ENCODE results near the gene EMC7. TPM values are rescaled to one million over a fixed set of nuclear protein-coding genes. Genes with fewer than 3 reads are reported as not detected.

The EMC7 gene
- total and polyA plus RNA-seq, 2 of the 4 experiments (the other 2 are of a cell fraction), result 46.6 to 76.4 TPM

DNA sequence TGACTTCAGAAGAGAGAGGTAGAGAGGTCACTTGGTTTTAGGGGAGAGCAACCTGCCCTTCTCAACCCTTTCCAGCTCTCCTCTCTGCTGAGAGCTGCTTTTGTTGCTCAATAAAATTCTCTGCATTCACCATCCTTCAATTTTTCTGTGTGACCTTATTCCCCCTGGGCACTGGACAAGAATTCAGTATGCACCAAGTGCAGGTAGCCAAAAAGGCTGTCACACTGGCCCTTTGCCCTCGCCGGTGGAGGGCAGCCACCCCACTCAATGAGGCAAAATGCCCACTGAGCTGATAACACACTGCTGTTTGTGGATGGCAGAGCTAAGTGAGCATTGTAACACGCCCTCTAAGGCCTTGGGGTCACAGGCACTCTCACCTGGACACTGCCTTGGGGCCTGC is 13.1 kb upstream of the EMC7 start:
- H3K56ac ChIP-seq (ENCODE audit: extremely low read depth, insufficient read depth, low read length), result no peak overlapping the region; the same call in 1 of the 2 replicates
- DNase-seq (no peak), ATAC-seq (ENCODE audit: low read depth) (no peak)
- no peaks in the 10 kb centered on the region for H3K9me1 ChIP-seq (ENCODE audit: insufficient read depth, low read length)
- no peak overlapping the region for H4K91ac ChIP-seq (ENCODE audit: insufficient read depth, low read depth, low read length)
- no peak overlapping the region for H3K27ac ChIP-seq (ENCODE audit: insufficient read depth, low read length)
- H3K9ac ChIP-seq (ENCODE audit: low read depth, low read length), result no peak overlapping the region
- no peak overlapping the region for H3K18ac ChIP-seq (ENCODE audit: low read depth, low read length)
- H3K27me3 ChIP-seq (ENCODE audit: control insufficient read depth, insufficient read depth, low read length), result no peaks in the 10 kb centered on the region
- no peak overlapping the region for H4K8ac ChIP-seq (ENCODE audit: low read depth in 2 of 2, low read length in 2 of 2)
- H2AK5ac ChIP-seq (ENCODE audit: low read depth, low read length), result no peak overlapping the region
- POLR2A ChIA-PET (ENCODE audit: unreplicated experiment), result no interaction called here
- no peaks in the 10 kb centered on the region for H3K36me3 ChIP-seq (ENCODE audit: control insufficient read depth, insufficient read depth, low read length)
- no peak overlapping the region for H2AK9ac ChIP-seq (replicated peaks; ENCODE audit: low read depth, low read length, poor library complexity)
- 93% methylated on average over 2 of the region's 3 CpGs; no CpG with 5 or more reads in 1 of the 2 experiments for WGBS, 2 experiments (ENCODE audit: extremely low coverage in 2 of 2, insufficient read length in 1 of 2)
- no peaks in the 10 kb centered on the region; the same call in 1 of the 2 replicates for H3K4me1 ChIP-seq (ENCODE audit: control insufficient read depth, insufficient read depth, low read length)
- BruUV-seq (replicated peaks), result no TSS peak
- CTCF ChIA-PET, result no interaction called here
- H2BK20ac ChIP-seq (ENCODE audit: low read depth, low read length), result no peak overlapping the region
- no peaks in the 10 kb centered on the region for H3K79me1 ChIP-seq (ENCODE audit: low read depth in 1 of 2, low read length in 2 of 2)
- no peak overlapping the region for H2BK120ac ChIP-seq (ENCODE audit: low read depth, low read length)
- H3K4me3 ChIP-seq (ENCODE audit: insufficient read depth, low read depth, low read length), result no peak overlapping the region
- no peaks in the 10 kb centered on the region for H4K20me1 ChIP-seq (ENCODE audit: insufficient read depth, low read length)
- H3K9me3 ChIP-seq (ENCODE audit: control insufficient read depth, insufficient read depth, low read length), result no peaks in the 10 kb centered on the region
- in situ Hi-C loops (cut with MboI; ENCODE audit: low sequenced_read_pairs) (loop anchor here (25.0 kb wide), 1 partner anchor 473 kb away; the partner anchor contains the start of gene GOLGA8B), intact Hi-C loops (cut with micrococcal nuclease) (no loop called here), dilution Hi-C loops (cut with HindIII; ENCODE audit: low sequenced_read_pairs, unreplicated experiment) (no loop called here)
- no peak overlapping the region for H4K5ac ChIP-seq (ENCODE audit: low read depth, low read length)
- no peak overlapping the region for H2AFZ ChIP-seq (replicated peaks; ENCODE audit: low read length, poor library complexity)
- H3K4me2 ChIP-seq (ENCODE audit: low read depth, low read length), result no peak overlapping the region
- TF ChIP-seq RFX5 (IDR thresholded peaks at IDR 0.05; ENCODE audit: low read depth, low read length), result no peak
- TF ChIP-seq POLR2A (IDR thresholded peaks at IDR 0.05; ENCODE audit: low read depth, low read length), result no peak
- TF ChIP-seq RCOR1 (IDR thresholded peaks at IDR 0.05; ENCODE audit: insufficient replicate concordance, low read length), result no peak
- no peak for TF ChIP-seq NFE2L2 (IDR thresholded peaks at IDR 0.05; ENCODE audit: low read depth, low read length)
- H2BK5ac ChIP-seq (ENCODE audit: low read depth, low read length, poor library complexity, severe bottlenecking), result no peak overlapping the region
- H3K14ac ChIP-seq (replicated peaks; ENCODE audit: low read depth, low read length), result no peak overlapping the region
- H3K4ac ChIP-seq (ENCODE audit: low read depth, low read length), result no peak overlapping the region
- no peak overlapping the region for H2BK15ac ChIP-seq (ENCODE audit: low read depth, low read length)
- H3K23ac ChIP-seq (ENCODE audit: low read depth, low read length), result no peak overlapping the region
